SH-SY5Y (cell line): ENCODE measurements around the gene ARID3B.

Experiments used
- GATA2 ChIP-seq: IDR thresholded peaks from 2 replicates; pipeline ENCODE4 v1.6.1; 2011; ENCODE audit warnings: mild to moderate bottlenecking, low read depth, low read length
- GATA3 ChIP-seq: IDR thresholded peaks from 2 replicates; pipeline ENCODE4 v1.6.1; 2011; ENCODE audit warnings: low read depth, mild to moderate bottlenecking, low read length, moderate library complexity

- TF ChIP-seq GATA3 (no peak), GATA2 (no peak)
These were observed 2.0 kb downstream of the ARID3B start for GRCh38 chr15:74543043-74543422.
